Measurements from ENCODE around the gene PARP16. TPM values are rescaled to one million over a fixed set of nuclear protein-coding genes. Genes with fewer than 3 reads are reported as not detected.

The PARP16 gene
- total and polyA plus RNA-seq, 2 donors from 2014 or later: 7.0 to 7.8 TPM

DNA sequence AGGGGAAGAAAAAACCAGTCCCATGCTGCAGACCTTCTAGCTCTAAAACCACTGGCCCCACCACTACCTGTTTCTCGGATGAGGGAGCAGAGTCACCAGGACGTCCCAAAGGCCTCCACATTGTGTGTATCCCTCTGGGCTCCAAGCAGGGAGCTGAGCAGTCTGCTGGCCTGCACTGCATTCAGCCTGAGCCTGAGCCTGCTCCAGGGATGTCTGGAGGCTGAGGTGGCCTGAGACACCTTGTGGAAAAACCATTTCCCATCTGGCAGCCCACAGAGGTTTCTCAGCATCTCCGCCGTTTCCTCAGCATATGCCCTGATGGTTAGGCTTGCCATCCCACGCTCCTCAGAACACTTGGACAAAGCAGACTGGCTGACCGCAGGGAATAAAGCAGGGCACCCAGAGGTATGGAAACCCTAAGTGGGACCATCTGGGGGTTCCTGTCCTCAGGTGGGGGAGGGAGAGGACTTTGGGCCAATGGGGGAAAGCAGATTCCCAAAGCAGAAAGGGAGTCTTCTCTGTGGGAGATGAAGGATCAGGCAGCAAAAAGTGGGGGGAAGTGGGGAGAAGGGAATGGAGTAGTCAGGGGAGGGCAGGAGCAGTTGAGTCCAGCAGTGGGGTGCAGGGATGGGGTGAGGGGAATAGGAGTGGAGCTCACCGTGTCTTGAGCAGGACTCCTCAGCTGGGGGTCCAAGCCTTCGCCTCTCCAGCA lies 75.8 kb downstream of the PARP16 start, which contains the start of gene CILP:
CILP (minus strand) TSS at position 704 of the 712 bp plus-strand sequence. CDS start 1,718 bp downstream, outside the sequence.
- Histone ChIP-seq H3K4me3 (ENCODE audit: low read length in 3 of 3) (no peak within 1 kb of the TSS), H3K4me1 (ENCODE audit: control insufficient read depth in 2 of 3, insufficient read depth in 2 of 3, low read depth in 1 of 3, low read length in 3 of 3) (peaks cover 0 to 8% (median 4%) of the 10 kb centered on the region in 3 donors), H3K36me3 (ENCODE audit: control insufficient read depth in 2 of 3, insufficient read depth in 3 of 3, low read length in 3 of 3) (no peaks in the 10 kb centered on the region), H3K27ac (ENCODE audit: low read depth in 2 of 2, low read length in 2 of 2) (no peak within 1 kb of the TSS), H3K27me3 (ENCODE audit: control insufficient read depth, insufficient read depth, low read length) (no peaks in the 10 kb centered on the region), H3K9ac (ENCODE audit: low read length in 3 of 3) (no peak within 1 kb of the TSS), H3K9me3 (ENCODE audit: control insufficient read depth in 2 of 3, insufficient read depth in 1 of 3, low read length in 3 of 3) (no peaks in the 10 kb centered on the region)
- TF ChIP-seq, protein P1, sequence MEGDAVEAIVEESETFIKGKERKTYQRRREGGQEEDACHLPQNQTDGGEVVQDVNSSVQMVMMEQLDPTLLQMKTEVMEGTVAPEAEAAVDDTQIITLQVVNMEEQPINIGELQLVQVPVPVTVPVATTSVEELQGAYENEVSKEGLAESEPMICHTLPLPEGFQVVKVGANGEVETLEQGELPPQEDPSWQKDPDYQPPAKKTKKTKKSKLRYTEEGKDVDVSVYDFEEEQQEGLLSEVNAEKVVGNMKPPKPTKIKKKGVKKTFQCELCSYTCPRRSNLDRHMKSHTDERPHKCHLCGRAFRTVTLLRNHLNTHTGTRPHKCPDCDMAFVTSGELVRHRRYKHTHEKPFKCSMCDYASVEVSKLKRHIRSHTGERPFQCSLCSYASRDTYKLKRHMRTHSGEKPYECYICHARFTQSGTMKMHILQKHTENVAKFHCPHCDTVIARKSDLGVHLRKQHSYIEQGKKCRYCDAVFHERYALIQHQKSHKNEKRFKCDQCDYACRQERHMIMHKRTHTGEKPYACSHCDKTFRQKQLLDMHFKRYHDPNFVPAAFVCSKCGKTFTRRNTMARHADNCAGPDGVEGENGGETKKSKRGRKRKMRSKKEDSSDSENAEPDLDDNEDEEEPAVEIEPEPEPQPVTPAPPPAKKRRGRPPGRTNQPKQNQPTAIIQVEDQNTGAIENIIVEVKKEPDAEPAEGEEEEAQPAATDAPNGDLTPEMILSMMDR (IDR thresholded peaks at IDR 0.05; ENCODE audit: borderline replicate concordance, extremely low read depth, insufficient read depth): no peak
- intact Hi-C loops (cut with DNase I): no loop called here
- no peak for FAIRE-seq
- DNase-seq: no peak

DNA sequence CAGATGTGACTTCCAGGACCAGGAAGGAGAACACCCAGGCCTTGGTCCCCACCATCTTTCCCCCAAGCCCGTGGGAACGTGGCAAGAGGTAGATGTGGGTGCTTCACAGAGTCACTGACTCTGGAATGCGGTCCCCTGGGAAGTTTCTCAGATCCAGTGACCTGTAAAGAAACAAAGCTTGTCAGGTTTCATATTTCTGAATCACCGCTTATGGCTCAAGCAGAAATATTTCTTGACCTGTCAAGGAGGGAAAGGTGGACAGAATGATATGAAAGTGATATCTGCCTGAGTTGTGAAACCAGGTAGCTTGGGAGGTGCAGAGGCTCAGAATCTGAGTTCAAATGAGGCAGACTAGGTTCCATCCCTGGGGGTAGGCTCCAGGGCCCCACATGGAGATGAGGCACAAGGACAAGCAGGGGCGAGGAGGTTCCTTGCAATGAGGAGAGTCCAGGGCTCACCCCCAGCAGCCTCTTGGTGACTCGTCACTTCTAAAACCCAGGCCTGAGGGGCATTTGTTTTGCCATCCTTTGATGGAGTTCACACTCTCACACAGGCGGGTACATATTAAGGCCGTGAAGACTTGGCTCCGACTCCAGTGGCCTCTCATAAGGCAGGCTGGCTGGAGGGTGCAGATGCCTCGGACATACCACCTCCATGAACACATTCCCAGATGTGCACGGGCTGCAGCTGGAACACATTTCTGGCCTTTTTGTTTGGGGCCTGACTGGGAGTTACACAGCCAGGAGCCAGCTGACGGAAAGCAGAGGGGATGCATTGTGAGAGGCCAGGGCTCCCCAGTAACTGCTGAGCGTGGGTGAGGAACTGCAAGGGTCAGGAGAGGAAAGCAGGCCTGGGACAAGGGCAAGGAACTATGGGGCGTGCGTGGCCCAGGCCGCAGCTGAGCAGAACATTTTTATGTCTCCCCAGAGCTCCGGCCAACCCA lies 76.7 kb downstream of the PARP16 start:
- Histone ChIP-seq H3K36me3 (ENCODE audit: control insufficient read depth in 2 of 3, insufficient read depth in 3 of 3, low read length in 3 of 3) (no peaks in the 10 kb centered on the region), H3K4me1 (ENCODE audit: control insufficient read depth in 2 of 3, insufficient read depth in 2 of 3, low read depth in 1 of 3, low read length in 3 of 3) (peaks cover 0 to 8% (median 4%) of the 10 kb centered on the region in 3 donors), H3K27me3 (ENCODE audit: control insufficient read depth, insufficient read depth, low read length) (no peaks in the 10 kb centered on the region), H3K4me3 (ENCODE audit: low read length in 3 of 3) (no peak overlapping the region), H3K9ac (ENCODE audit: low read length in 3 of 3) (no peak overlapping the region), H3K9me3 (ENCODE audit: control insufficient read depth in 2 of 3, insufficient read depth in 1 of 3, low read length in 3 of 3) (no peaks in the 10 kb centered on the region), H3K27ac (ENCODE audit: low read depth in 2 of 2, low read length in 2 of 2) (no peak overlapping the region)
- TF ChIP-seq, protein P1 (IDR thresholded peaks at IDR 0.05; ENCODE audit: borderline replicate concordance, extremely low read depth, insufficient read depth): no peak
- intact Hi-C loops (cut with DNase I): no loop called here
- FAIRE-seq: no peak
- peak in 3 of 5 donors; percentile 21 to 79 (median 62) for DNase-seq

DNA sequence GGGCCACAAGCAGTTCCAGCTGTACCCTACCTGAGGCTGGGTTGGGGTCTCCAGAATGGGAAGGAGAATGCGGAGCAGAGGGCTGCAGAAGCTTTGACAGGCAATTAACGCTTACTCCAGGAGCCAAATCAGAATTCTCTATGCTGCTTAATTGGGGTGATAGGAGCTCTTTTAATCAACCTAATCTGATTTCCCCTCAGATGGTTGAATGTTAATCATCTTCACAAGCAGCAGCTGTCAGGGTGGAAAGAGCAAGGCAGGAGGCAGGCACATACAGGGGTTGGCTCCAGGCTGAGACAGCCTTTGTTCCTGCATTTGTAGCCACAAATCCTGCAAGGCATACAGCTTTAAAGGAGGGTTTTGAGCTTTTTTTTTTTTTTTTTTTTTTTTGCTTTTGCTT lies 78.0 kb downstream of the PARP16 start:
- DNase-seq: peak in 1 of 5 donors; percentile 45
- no peak for FAIRE-seq
- H3K4me1 ChIP-seq (ENCODE audit: control insufficient read depth in 2 of 3, insufficient read depth in 2 of 3, low read depth in 1 of 3, low read length in 3 of 3): peaks cover 0 to 8% (median 4%) of the 10 kb centered on the region in 3 donors
- no peaks in the 10 kb centered on the region for H3K36me3 ChIP-seq (ENCODE audit: control insufficient read depth in 2 of 3, insufficient read depth in 3 of 3, low read length in 3 of 3)
- no peaks in the 10 kb centered on the region for H3K9me3 ChIP-seq (ENCODE audit: control insufficient read depth in 2 of 3, insufficient read depth in 1 of 3, low read length in 3 of 3)
- TF ChIP-seq, protein P1 (IDR thresholded peaks at IDR 0.05; ENCODE audit: borderline replicate concordance, extremely low read depth, insufficient read depth): no peak
- H3K9ac ChIP-seq (ENCODE audit: low read length in 3 of 3): no peak overlapping the region
- H3K4me3 ChIP-seq (ENCODE audit: low read length in 3 of 3): no peak overlapping the region
- H3K27me3 ChIP-seq (ENCODE audit: control insufficient read depth, insufficient read depth, low read length): no peaks in the 10 kb centered on the region
- H3K27ac ChIP-seq (ENCODE audit: low read depth in 2 of 2, low read length in 2 of 2): no peak overlapping the region
- intact Hi-C loops (cut with DNase I): no loop called here

Other genes with a start within 250 kb of the PARP16 start
- gene SLC51B, start 241.5 kb downstream of the PARP16 start, total RNA-seq: 2.9 TPM
- 40.9 TPM for gene SLC51B, start 241.5 kb downstream of the PARP16 start, polyA plus RNA-seq (ENCODE audit: insufficient read depth, low read depth, low replicate concordance)
- gene RASL12, start 218.9 kb downstream of the PARP16 start, total RNA-seq: 7.6 TPM
- 6.7 TPM for gene RASL12, start 218.9 kb downstream of the PARP16 start, polyA plus RNA-seq (ENCODE audit: insufficient read depth, low read depth, low replicate concordance)
- 0.06 TPM for gene KBTBD13, start 210.1 kb downstream of the PARP16 start, total RNA-seq
- not detected for gene KBTBD13, start 210.1 kb downstream of the PARP16 start, polyA plus RNA-seq (ENCODE audit: insufficient read depth, low read depth, low replicate concordance)
- gene UBAP1L, start 171.7 kb downstream of the PARP16 start, total RNA-seq: 5.4 TPM
- 2.1 TPM for gene UBAP1L, start 171.7 kb downstream of the PARP16 start, polyA plus RNA-seq (ENCODE audit: insufficient read depth, low read depth, low replicate concordance)
- 21.5 TPM for gene PDCD7, start 153.1 kb downstream of the PARP16 start, total RNA-seq
- gene PDCD7, start 153.1 kb downstream of the PARP16 start, polyA plus RNA-seq (ENCODE audit: insufficient read depth, low read depth, low replicate concordance): 10.4 TPM
- gene CLPX, start 101.5 kb downstream of the PARP16 start, total RNA-seq: 48.2 TPM
- 18.4 TPM for gene CLPX, start 101.5 kb downstream of the PARP16 start, polyA plus RNA-seq (ENCODE audit: insufficient read depth, low read depth, low replicate concordance)
- gene CILP, start 75.4 kb downstream of the PARP16 start, total RNA-seq: 1.5 TPM
- 0.37 TPM for gene CILP, start 75.4 kb downstream of the PARP16 start, polyA plus RNA-seq (ENCODE audit: insufficient read depth, low read depth, low replicate concordance)
- gene RNU5A-1, start 9.2 kb upstream of the PARP16 start, total RNA-seq: not detected
- gene RNU5A-1, start 9.2 kb upstream of the PARP16 start, polyA plus RNA-seq (ENCODE audit: insufficient read depth, low read depth, low replicate concordance): not detected
- gene RNU5B-1, start 17.8 kb upstream of the PARP16 start, total RNA-seq: 54.0 TPM
- gene RNU5B-1, start 17.8 kb upstream of the PARP16 start, polyA plus RNA-seq (ENCODE audit: insufficient read depth, low read depth, low replicate concordance): not detected
- gene IGDCC3, start 91.1 kb upstream of the PARP16 start, total RNA-seq: 0.22 TPM
- 0.49 TPM for gene IGDCC3, start 91.1 kb upstream of the PARP16 start, polyA plus RNA-seq (ENCODE audit: insufficient read depth, low read depth, low replicate concordance)
- 4.3 TPM for gene IGDCC4, start 136.1 kb upstream of the PARP16 start, total RNA-seq
- 0.17 TPM for gene IGDCC4, start 136.1 kb upstream of the PARP16 start, polyA plus RNA-seq (ENCODE audit: insufficient read depth, low read depth, low replicate concordance)
- 38.6 TPM for gene DPP8, start 230.8 kb upstream of the PARP16 start, total RNA-seq
- gene DPP8, start 230.8 kb upstream of the PARP16 start, polyA plus RNA-seq (ENCODE audit: insufficient read depth, low read depth, low replicate concordance): 8.2 TPM
- 52.1 TPM for gene HACD3, start 243.6 kb upstream of the PARP16 start, total RNA-seq
- gene HACD3, start 243.6 kb upstream of the PARP16 start, polyA plus RNA-seq (ENCODE audit: insufficient read depth, low read depth, low replicate concordance): 89.3 TPM

Data from kidney (tissue), 14 donors.